Endothelial cell of umbilical vein (primary cell): ENCODE measurements around the gene FAM120B. TPM values are rescaled to one million over a fixed set of nuclear protein-coding genes. Genes with fewer than 3 reads are reported as not detected.

Source experiments
- BruUV-seq: library from RNA; stranded (reverse); fragments of 400-500 nt; replicated peaks from 2 replicates; lab custom pipeline; 2021; lab: Mats Ljungman, UMichigan
- CTCF ChIA-PET: fragments of 300-600, 350-600 bp; sonication (Branson Sonifier 250); formaldehyde crosslinking; loops from one replicate; lab custom pipeline; 2021; ENCODE audit warnings: antibody characterized with exemption, inconsistent platforms; lab: Charles Lee
- POLR2A ChIA-PET: fragments of 300-600, 350-600 bp; sonication (Branson Sonifier 250); formaldehyde crosslinking; loops from one replicate; lab custom pipeline; 2021; ENCODE audit warnings: antibody characterized with exemption, inconsistent platforms; lab: Charles Lee
- DNase-seq: peaks from one replicate; pipeline ENCODE4 v3.0.0-alpha.2; 2011; ENCODE audit warnings: low read depth, low spot score
- FAIRE-seq: peaks from 2 replicates; lab custom pipeline; 2011; peaks lifted over from hg19 to GRCh38; lab: Jason Lieb, UNC
- H2AFZ ChIP-seq: 2 replicates; pipeline ENCODE4 v1.6.0; 2012; ENCODE audit warnings: low read depth, low read length, control low read depth, inconsistent platforms
- H3K27ac ChIP-seq: 2 replicates; pipeline ENCODE4 v1.5.1; 2011; ENCODE audit warnings: low read depth, mild to moderate bottlenecking, control low read depth, low read length, moderate library complexity; ENCODE audit not compliant: insufficient read depth
- H3K27me3 ChIP-seq, 2 experiments: 2 replicates each; pipeline versions ENCODE4 v1.6.0 to v1.6.1; 2011; ENCODE audit warnings: low read length in 2 of 2, mixed read lengths in 1 of 2; ENCODE audit not compliant: control insufficient read depth in 2 of 2, insufficient read depth in 2 of 2
- H3K36me3 ChIP-seq, 2 experiments: 2 replicates in 1 of 2; 3 replicates in 1 of 2; pipeline ENCODE4 v1.5.1; 2011; ENCODE audit warnings: low read length in 2 of 2, mild to moderate bottlenecking in 1 of 2, moderate library complexity in 1 of 2; ENCODE audit not compliant: control insufficient read depth in 2 of 2, insufficient read depth in 2 of 2; ENCODE audit errors: extremely low read depth in 1 of 2
- H3K4me1 ChIP-seq: 3 replicates; pipeline ENCODE4 v1.5.1; 2011; ENCODE audit warnings: mild to moderate bottlenecking, low read length; ENCODE audit not compliant: control insufficient read depth, insufficient read depth; ENCODE audit errors: extremely low read depth
- H3K4me2 ChIP-seq: 2 replicates; pipeline ENCODE4 v1.6.1; 2011; ENCODE audit warnings: low read length, control low read depth, mixed read lengths; ENCODE audit not compliant: insufficient read depth
- H3K4me3 ChIP-seq, 3 experiments: fragments of 200-600 bp in 1 of 3; sonication (generic), shearing (Covaris generic) in 1 of 3; replicated peaks in 1 of 3; 2 replicates each; pipeline ENCODE4 v1.5.1; 2011 to 2016; ENCODE audit warnings: control low read depth in 3 of 3, low read length in 3 of 3, mild to moderate bottlenecking in 2 of 3, inconsistent platforms in 1 of 3, low read depth in 1 of 3, moderate library complexity in 1 of 3; ENCODE audit not compliant: insufficient read depth in 1 of 3
- H3K79me2 ChIP-seq: 2 replicates; pipeline ENCODE4 v1.6.0; 2012; ENCODE audit warnings: low read length, inconsistent platforms; ENCODE audit not compliant: control insufficient read depth, insufficient read depth
- H3K9ac ChIP-seq: replicated peaks from 2 replicates; pipeline ENCODE3; 2011; ENCODE audit warnings: low read length, control low read depth; ENCODE audit not compliant: insufficient read depth; ENCODE audit errors: extremely low read depth
- H3K9me1 ChIP-seq: replicated peaks from 3 replicates; pipeline ENCODE4 v1.6.0; 2011; ENCODE audit warnings: mild to moderate bottlenecking, low read length; ENCODE audit not compliant: control insufficient read depth, insufficient read depth; ENCODE audit errors: extremely low read depth
- H3K9me3 ChIP-seq: replicated peaks from 2 replicates; pipeline ENCODE4 v1.5.1; 2012; ENCODE audit warnings: low read length, inconsistent platforms; ENCODE audit not compliant: control insufficient read depth, insufficient read depth
- H4K20me1 ChIP-seq: replicated peaks from 2 replicates; pipeline ENCODE3; 2011; ENCODE audit warnings: mild to moderate bottlenecking, low read length; ENCODE audit not compliant: control insufficient read depth, insufficient read depth; ENCODE audit errors: extremely low read depth
- EZH2 ChIP-seq: IDR thresholded peaks from 2 replicates; pipeline ENCODE4 v1.6.1; 2012; ENCODE audit warnings: borderline replicate concordance, low read depth, mild to moderate bottlenecking, moderate library complexity, low read length, inconsistent platforms; ENCODE audit not compliant: severe bottlenecking
- FOS ChIP-seq: IDR thresholded peaks from 2 replicates; pipeline ENCODE4 v1.6.1; 2011; ENCODE audit warnings: mild to moderate bottlenecking, low read length, moderate library complexity, borderline replicate concordance; ENCODE audit not compliant: insufficient read depth
- GATA2 ChIP-seq: IDR thresholded peaks from 2 replicates; pipeline ENCODE4 v1.7.0; 2011; ENCODE audit warnings: low read depth, mild to moderate bottlenecking, moderate library complexity, mixed read lengths, low read length; ENCODE audit not compliant: insufficient read length, insufficient read depth
- JUN ChIP-seq: IDR thresholded peaks from 2 replicates; pipeline ENCODE4 v1.6.1; 2011; ENCODE audit warnings: borderline replicate concordance, low read depth; ENCODE audit not compliant: insufficient read length, insufficient read depth
- MYC ChIP-seq: IDR thresholded peaks from one replicate; pipeline ENCODE4 v1.6.1; 2011; ENCODE audit warnings: mild to moderate bottlenecking, low read depth, low read length
- POLR2A ChIP-seq: IDR thresholded peaks from 2 replicates; pipeline ENCODE4 v1.6.1; 2012; ENCODE audit warnings: low read depth, mild to moderate bottlenecking, control low read depth, low read length
- POLR2AphosphoS5 ChIP-seq: IDR thresholded peaks from 2 replicates; pipeline ENCODE4 v1.6.1; 2012; ENCODE audit warnings: low read depth, mild to moderate bottlenecking, control low read depth, low read length, moderate library complexity; ENCODE audit not compliant: insufficient read depth
- dilution Hi-C: fragments of 300-500 bp; cut with MboI; formaldehyde crosslinking; loops from one replicate; pipeline ENCODE4 v1.15.0; 2019; ENCODE audit warnings: low sequenced_read_pairs; ENCODE audit not compliant: extremely low pct_ligation_motif_present
- intact Hi-C: fragments of 100-400 bp; cut with micrococcal nuclease; formaldehyde crosslinking; loops from one replicate; pipeline ENCODE4 v1.10.0; 2022
- polyA plus RNA-seq, 4 experiments: library from polyadenylated mRNA; depleted of rRNA in 3 of 4; stranded (reverse) in 3 of 4; unstranded in 1 of 4; fragments of >200 nt; gene quantifications; 2 replicates each; pipeline versions ENCODE4 v1.2.1 to v1.2.3, GENCODE V29; 2011 to 2012; ENCODE audit warnings: missing spikeins in 1 of 4
- total RNA-seq: library from RNA; stranded (reverse); gene quantifications from 2 replicates; pipeline ENCODE4 v1.2.3, GENCODE V29; 2021
- TF ChIP-seq, protein P1 (sequence below): IDR thresholded peaks from 2 replicates; pipeline ENCODE4 v1.6.1; 2011; ENCODE audit not compliant: insufficient read depth, insufficient read length
- TF ChIP-seq, protein P2 (sequence below), 2 donors: IDR thresholded peaks; 1 replicate in 1 of 2; 2 replicates in 1 of 2; pipeline ENCODE4 v1.5.1; 2011; ENCODE audit warnings: low read length in 2 of 2, mild to moderate bottlenecking in 2 of 2, moderate library complexity in 2 of 2, control low read depth in 1 of 2, inconsistent platforms in 1 of 2, low read depth in 1 of 2; ENCODE audit not compliant: insufficient read depth in 1 of 2; ENCODE audit errors: extremely low read depth in 1 of 2

FAM120B gene
- total and polyA plus RNA-seq, 2 donors (not counting 3 experiments of a cell fraction or from before 2014, with no cell fraction given), result 10.8 to 28.2 TPM

DNA sequence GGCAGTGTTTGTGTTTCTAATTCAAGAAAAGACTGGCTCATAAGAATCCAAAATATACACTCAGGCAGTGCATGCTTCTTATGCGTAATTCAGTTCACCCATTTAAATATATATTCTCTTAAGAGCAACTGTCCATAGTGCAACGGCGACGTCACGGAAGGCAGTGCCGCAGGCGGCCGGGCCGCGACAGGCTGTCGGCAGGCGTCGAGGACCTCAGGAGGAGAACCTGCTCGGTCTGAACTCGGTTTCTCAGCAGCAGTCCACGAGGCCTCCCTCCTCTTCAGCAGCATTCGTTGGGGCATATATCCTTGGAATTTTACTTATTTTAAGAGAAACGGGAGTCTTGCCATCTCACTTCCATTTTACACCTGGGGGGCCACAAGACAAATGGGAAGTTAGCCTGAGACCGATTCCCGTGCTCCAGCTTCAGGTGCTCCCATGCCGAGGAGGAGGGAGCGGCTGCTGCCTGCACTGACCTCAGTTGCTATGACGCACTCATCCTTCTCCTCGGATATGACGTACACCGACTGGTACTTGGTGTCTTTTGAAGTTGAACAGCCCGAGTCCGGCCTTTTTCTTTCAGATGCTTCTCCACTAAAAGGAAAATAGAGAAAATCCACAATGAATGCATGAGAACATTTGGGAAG, 23.9 kb upstream of the FAM120B start:
- no peak overlapping the region for H3K9ac ChIP-seq
- H3K4me2 ChIP-seq, result no peak overlapping the region
- FAIRE-seq (no peak), DNase-seq (no peak)
- POLR2A ChIA-PET, result no interaction called here
- CTCF ChIA-PET, result no interaction called here
- BruUV-seq, result no TSS peak
- no peaks in the 10 kb centered on the region for H3K9me3 ChIP-seq
- H3K4me3 ChIP-seq, result no peak overlapping the region
- peaks cover 2 to 7% of the 10 kb centered on the region in 2 experiments for H3K27me3 ChIP-seq
- no peaks in the 10 kb centered on the region for H4K20me1 ChIP-seq
- H3K27ac ChIP-seq, result no peak overlapping the region
- intact Hi-C loops (loop anchor here (10.0 kb wide), 1 partner anchor 128 kb away; no protein-coding TSS in a partner anchor), dilution Hi-C loops (no loop called here)
- no peak for TF ChIP-seq FOS
- peaks cover 0 to 14% of the 10 kb centered on the region in 2 experiments for H3K36me3 ChIP-seq
- no peak overlapping the region for H2AFZ ChIP-seq
- H3K4me1 ChIP-seq, result peaks cover 4% of the 10 kb centered on the region
- H3K9me1 ChIP-seq, result no peaks in the 10 kb centered on the region
- H3K79me2 ChIP-seq, result no peaks in the 10 kb centered on the region

GRCh38 chr6:170283212-170284081, 23.1 kb upstream of the FAM120B start:
- FAIRE-seq (no peak), DNase-seq (no peak)
- dilution Hi-C loops (no loop called here), intact Hi-C loops (loop anchor here (10.0 kb wide), 1 partner anchor 129 kb away; no protein-coding TSS in a partner anchor)
- Histone ChIP-seq H3K4me2 (no peak overlapping the region), H3K36me3 (peaks cover 0 to 14% of the 10 kb centered on the region in 2 experiments), H3K27ac (no peak overlapping the region), H3K9me3 (no peaks in the 10 kb centered on the region), H3K27me3 (peaks cover 4 to 12% of the 10 kb centered on the region in 2 experiments), H3K9me1 (no peaks in the 10 kb centered on the region), H3K9ac (no peak overlapping the region), H4K20me1 (no peaks in the 10 kb centered on the region), H2AFZ (no peak overlapping the region), H3K79me2 (no peaks in the 10 kb centered on the region), H3K4me1 (peaks cover 2% of the 10 kb centered on the region), H3K4me3 (no peak overlapping the region)
- CTCF ChIA-PET, result interaction anchor here (1.9 kb wide), 1 partner anchor 452 kb away, joined by 8 read pairs; no protein-coding TSS in a partner anchor
- BruUV-seq, result no TSS peak
- TF ChIP-seq, protein P1, sequence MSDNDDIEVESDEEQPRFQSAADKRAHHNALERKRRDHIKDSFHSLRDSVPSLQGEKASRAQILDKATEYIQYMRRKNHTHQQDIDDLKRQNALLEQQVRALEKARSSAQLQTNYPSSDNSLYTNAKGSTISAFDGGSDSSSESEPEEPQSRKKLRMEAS, result no peak
- TF ChIP-seq JUN (no peak), POLR2A (no peak), POLR2AphosphoS5 (no peak), EZH2 (no peak), GATA2 (no peak), MYC (no peak)
- TF ChIP-seq, protein P2, sequence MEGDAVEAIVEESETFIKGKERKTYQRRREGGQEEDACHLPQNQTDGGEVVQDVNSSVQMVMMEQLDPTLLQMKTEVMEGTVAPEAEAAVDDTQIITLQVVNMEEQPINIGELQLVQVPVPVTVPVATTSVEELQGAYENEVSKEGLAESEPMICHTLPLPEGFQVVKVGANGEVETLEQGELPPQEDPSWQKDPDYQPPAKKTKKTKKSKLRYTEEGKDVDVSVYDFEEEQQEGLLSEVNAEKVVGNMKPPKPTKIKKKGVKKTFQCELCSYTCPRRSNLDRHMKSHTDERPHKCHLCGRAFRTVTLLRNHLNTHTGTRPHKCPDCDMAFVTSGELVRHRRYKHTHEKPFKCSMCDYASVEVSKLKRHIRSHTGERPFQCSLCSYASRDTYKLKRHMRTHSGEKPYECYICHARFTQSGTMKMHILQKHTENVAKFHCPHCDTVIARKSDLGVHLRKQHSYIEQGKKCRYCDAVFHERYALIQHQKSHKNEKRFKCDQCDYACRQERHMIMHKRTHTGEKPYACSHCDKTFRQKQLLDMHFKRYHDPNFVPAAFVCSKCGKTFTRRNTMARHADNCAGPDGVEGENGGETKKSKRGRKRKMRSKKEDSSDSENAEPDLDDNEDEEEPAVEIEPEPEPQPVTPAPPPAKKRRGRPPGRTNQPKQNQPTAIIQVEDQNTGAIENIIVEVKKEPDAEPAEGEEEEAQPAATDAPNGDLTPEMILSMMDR (IDR thresholded peaks at IDR 0.05; ENCODE audit: extremely low read depth in 1 of 2, insufficient read depth in 1 of 2, low read depth in 1 of 2, low read length in 2 of 2), result no peak
- POLR2A ChIA-PET, result no interaction called here
